Measurements from ENCODE around the gene IQSEC2.

IQSEC2 gene

DNA sequence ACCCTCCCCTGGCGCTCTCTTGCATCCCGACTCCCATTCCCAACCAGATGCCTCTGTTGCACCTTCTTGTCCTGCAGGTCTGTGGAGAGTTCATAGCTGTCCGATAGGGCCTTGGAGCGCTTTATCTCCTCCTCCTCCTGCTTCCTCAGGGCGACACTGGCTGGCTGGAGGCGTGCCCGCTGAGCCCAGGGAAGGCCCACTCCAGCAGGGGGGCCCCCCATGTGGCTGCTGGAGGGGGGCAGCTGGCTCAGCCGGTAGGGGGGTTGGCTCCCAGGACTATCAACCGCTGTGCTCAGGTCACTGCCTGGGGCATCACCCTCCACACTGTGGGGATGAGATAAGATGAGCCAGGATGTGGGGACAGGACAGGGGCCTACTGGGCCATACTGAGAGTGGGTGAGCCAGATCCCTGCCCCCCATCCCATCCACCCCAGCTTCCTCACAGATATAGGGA is 25.6 kb downstream of the IQSEC2 start:
- DNase-seq (ENCODE audit: extremely low read depth, low read depth) = no peak
- no peak overlapping the region for H3K4me3 ChIP-seq (replicated peaks; ENCODE audit: low read depth, low read length)
- TF ChIP-seq, protein P1, sequence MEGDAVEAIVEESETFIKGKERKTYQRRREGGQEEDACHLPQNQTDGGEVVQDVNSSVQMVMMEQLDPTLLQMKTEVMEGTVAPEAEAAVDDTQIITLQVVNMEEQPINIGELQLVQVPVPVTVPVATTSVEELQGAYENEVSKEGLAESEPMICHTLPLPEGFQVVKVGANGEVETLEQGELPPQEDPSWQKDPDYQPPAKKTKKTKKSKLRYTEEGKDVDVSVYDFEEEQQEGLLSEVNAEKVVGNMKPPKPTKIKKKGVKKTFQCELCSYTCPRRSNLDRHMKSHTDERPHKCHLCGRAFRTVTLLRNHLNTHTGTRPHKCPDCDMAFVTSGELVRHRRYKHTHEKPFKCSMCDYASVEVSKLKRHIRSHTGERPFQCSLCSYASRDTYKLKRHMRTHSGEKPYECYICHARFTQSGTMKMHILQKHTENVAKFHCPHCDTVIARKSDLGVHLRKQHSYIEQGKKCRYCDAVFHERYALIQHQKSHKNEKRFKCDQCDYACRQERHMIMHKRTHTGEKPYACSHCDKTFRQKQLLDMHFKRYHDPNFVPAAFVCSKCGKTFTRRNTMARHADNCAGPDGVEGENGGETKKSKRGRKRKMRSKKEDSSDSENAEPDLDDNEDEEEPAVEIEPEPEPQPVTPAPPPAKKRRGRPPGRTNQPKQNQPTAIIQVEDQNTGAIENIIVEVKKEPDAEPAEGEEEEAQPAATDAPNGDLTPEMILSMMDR (IDR thresholded peaks at IDR 0.05; ENCODE audit: low read depth, low read length, missing control alignments) = no peak

DNA sequence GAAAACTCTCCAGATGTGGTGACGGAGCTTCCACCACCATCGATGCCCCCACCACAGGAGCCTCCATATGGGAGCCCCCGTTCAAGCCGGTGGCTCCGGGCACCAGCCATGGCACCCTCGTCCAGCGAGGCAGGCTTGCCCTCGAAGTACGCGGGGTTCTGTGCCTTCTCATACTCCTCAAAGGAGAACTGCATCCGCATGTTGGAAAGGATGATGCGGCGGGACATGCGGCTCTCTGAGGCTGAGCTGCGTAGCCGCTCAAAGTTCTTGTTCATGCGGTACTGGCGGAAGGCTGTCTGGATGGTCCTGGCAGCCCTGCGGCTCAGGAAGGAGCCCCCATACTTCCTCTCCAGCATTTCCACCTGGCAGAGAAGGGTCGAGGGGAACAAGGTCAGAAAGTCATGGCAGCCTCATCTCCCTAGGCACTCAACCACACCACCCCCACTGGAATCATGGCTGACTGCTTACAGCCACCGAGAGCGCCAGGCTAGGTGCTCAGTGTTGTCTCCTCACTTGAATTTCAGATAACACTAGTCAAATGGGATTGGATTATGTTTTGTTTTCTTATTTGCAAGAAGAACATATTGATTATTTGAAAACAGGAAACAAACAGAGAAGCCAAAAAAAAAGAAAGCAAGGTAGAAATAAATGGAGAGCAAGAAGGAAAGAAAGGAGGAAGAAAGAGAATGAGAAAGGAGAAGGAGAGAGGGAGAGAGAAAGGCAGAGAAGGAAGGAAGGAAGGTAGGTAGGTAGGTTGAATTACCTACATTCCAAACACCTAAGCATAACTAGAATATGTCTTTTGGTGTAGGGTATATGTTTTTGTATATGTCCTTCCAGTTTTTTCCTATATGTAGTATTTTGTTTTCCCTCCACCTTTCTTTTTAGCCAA is 26.6 kb downstream of the IQSEC2 start:
- DNase-seq (ENCODE audit: extremely low read depth, low read depth) = no peak
- TF ChIP-seq, protein P1 (IDR thresholded peaks at IDR 0.05; ENCODE audit: low read depth, low read length, missing control alignments) = no peak

DNA sequence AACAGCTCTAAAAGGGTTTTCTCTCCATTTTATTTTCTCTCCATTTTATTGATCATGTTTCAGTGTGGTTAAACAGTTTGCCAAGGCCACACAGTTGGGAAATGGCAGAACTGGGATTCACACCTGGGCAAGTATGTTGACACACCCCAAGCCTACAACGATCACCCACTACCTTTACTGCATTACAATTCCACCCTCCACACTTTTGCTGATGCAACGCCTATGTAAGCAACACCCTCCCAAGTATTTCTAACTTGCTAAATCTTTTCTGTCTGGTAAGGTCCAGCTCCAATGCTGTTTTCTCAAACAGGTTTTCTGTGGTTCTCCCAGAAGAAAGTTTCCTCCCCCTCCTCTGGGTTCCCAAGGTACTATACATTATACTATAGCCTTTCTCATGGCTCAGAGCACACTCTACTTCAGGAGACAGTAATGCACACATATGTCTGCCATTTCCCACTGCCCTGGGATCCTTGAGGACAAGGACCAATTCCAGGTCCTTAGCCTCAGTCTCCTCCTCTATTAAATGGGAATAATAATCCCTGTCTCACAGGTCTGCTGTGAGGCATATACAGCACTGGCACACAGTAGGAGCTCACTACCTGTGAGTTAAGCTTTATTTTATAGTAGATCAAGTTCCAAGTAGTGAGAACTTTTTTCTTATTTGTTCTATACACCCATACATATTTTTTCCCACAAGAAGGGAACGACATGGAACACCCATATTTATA is 27.9 kb downstream of the IQSEC2 start:
- DNase-seq (ENCODE audit: extremely low read depth, low read depth) = no peak
- TF ChIP-seq, protein P1 (IDR thresholded peaks at IDR 0.05; ENCODE audit: low read depth, low read length, missing control alignments) = no peak
- no peak overlapping the region for H3K4me3 ChIP-seq (replicated peaks; ENCODE audit: low read depth, low read length)

More for the DNA sequence above, 26.6 kb downstream of the IQSEC2 start:
- no peak overlapping the region for H3K4me3 ChIP-seq (replicated peaks; ENCODE audit: low read depth, low read length)

DNA sequence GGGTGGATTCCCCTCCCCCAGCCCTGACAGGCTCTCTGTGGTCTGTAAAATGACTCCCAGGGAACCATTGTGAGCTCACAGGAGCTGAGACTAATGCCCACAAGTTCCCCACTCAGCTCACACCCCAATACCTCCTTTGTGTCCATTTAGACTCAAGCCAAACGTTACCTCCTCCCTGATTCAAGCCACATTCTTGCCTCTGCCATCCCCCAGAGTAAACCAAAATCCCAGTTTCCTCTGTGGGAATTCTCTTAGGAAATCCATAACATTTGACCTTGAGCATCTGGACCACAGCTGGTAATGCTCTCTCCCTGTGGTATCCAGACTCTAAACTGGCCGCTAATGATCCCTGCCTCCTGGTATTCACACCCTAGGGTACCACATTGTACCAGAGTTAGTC is 30.1 kb downstream of the IQSEC2 start:
- TF ChIP-seq, protein P1 (IDR thresholded peaks at IDR 0.05; ENCODE audit: low read depth, low read length, missing control alignments) = no peak
- DNase-seq (ENCODE audit: extremely low read depth, low read depth) = peak; percentile 50
- no peak overlapping the region for H3K4me3 ChIP-seq (replicated peaks; ENCODE audit: low read depth, low read length)

DNA sequence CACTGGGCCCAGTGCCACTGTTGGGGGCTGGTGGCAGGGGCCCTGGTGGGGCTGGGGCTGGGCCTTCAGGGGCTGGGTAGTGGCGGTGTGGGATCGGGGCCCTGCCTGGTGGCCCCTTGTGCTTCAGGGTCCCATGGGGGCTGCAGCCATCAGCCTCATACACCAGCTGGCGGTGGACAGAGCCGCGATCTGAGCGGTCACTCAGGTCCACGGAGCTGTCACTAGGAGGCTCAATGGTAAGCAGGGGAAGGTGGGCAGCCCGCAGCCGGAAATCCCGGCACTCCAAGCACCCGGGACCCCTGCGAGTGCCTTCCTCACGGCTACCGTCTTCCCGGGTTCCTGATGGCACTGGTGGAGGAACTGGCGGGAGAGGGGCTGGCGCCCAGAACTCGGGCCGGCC is 30.8 kb downstream of the IQSEC2 start:
- TF ChIP-seq, protein P1 (IDR thresholded peaks at IDR 0.05; ENCODE audit: low read depth, low read length, missing control alignments) = no peak
- H3K4me3 ChIP-seq (replicated peaks; ENCODE audit: low read depth, low read length) = no peak overlapping the region
- DNase-seq (ENCODE audit: extremely low read depth, low read depth) = no peak

DNA sequence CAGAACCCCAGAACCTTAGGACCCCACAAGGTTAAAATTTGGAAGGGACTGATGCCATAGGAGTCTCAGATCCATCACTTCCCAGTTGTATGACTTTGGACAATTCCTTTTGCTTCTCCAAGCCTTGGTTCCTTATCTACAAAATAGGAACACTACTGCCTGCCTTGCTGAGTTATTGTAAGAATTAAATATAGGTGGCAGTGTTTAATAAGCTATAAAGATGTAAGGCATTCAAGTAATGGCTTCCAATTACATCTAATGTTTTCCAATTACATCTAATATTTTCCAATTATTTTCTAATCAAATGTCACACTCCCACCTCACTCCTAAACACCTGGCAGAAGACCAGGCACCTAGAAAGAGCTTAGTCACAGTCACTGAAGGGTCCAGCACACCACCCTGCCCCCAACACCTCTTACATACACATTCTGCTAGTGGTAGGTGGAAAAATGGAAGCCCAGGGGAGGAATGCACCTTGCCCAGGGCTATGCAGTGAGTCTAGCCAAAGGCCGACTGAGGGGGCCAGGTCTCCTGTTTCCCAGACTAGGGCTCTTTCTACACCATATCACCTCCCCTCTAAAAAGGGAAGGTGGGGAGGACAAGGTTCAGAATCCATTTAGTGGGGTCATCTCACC is 31.9 kb downstream of the IQSEC2 start:
- H3K4me3 ChIP-seq (replicated peaks; ENCODE audit: low read depth, low read length) = no peak overlapping the region
- TF ChIP-seq, protein P1 (IDR thresholded peaks at IDR 0.05; ENCODE audit: low read depth, low read length, missing control alignments) = no peak
- DNase-seq (ENCODE audit: extremely low read depth, low read depth) = no peak

Data from HFF-Myc (cell line).